GM21381 (cell line): ENCODE measurements around the gene NVL.
"Not testable (repeated sequence)": the region's sequence is repeated elsewhere in the genome, so short reads cannot be mapped to it uniquely, and the experiment has no call there.

ENCODE experiments used
- ATAC-seq: cut with Tn5 transposase; IDR thresholded peaks from one replicate; pipeline ENCODE4 v1.9.1; 2021; ENCODE audit warnings: mild to moderate bottlenecking, moderate library complexity; ENCODE audit not compliant: unreplicated experiment

Gene NVL

GRCh38 chr1:224238212-224238611 lies 91.8 kb downstream of the NVL start:
- ATAC-seq: no peak

GRCh38 chr1:224237119-224237881 lies 92.7 kb downstream of the NVL start:
- no peak for ATAC-seq

- ATAC-seq: no peak
Measured at GRCh38 chr1:224235813-224236493, 94.0 kb downstream of the NVL start.

GRCh38 chr1:224234017-224234416 lies 96.0 kb downstream of the NVL start:
- ATAC-seq: no peak

- no peak for ATAC-seq
Measured at GRCh38 chr1:224226849-224227502, 103.0 kb downstream of the NVL start.

GRCh38 chr1:224223819-224224714 lies 105.9 kb downstream of the NVL start:
- no peak for ATAC-seq

- no peak for ATAC-seq
Measured at GRCh38 chr1:224219612-224220059, 110.3 kb downstream of the NVL start.

GRCh38 chr1:224219011-224219611 lies 110.9 kb downstream of the NVL start:
- ATAC-seq: no peak

GRCh38 chr1:224217655-224218623 lies 112.0 kb downstream of the NVL start:
- ATAC-seq: no peak

- no peak for ATAC-seq
Measured at GRCh38 chr1:224216382-224216781, 113.6 kb downstream of the NVL start.

- no peak for ATAC-seq
Measured at GRCh38 chr1:224213438-224214119, 116.4 kb downstream of the NVL start.

- ATAC-seq: no peak
Measured at GRCh38 chr1:224212618-224213061, 117.3 kb downstream of the NVL start.

- no peak for ATAC-seq
Measured at GRCh38 chr1:224211206-224211962, 118.6 kb downstream of the NVL start.

- ATAC-seq: not testable (repeated sequence)
Measured at GRCh38 chr1:224205931-224206538, 123.9 kb downstream of the NVL start.

GRCh38 chr1:224205438-224205840 lies 124.5 kb downstream of the NVL start:
- no peak for ATAC-seq

- ATAC-seq: peak; percentile 59
Measured at GRCh38 chr1:224203243-224204016, 126.5 kb downstream of the NVL start.

GRCh38 chr1:224201853-224202252 lies 128.1 kb downstream of the NVL start:
- ATAC-seq: no peak
